Activated T-helper 2 cell treated with anti-CD3 and anti-CD28 coated beads, Interferon-gamma antibody, Interleukin-2, Interleukin-4, amounts not matched to agents 10 μg/mL and 5 μg/mL and 100 μg/mL, durations not matched to agents 14 hours and 24 hours and 36 hours (primary cell): ENCODE results near the gene CAMK2A. TPM values are rescaled to one million over a fixed set of nuclear protein-coding genes. Genes with fewer than 3 reads are reported as not detected.

Experiments
- DNase-seq: peaks from one replicate; pipeline ENCODE4 v3.0.0; 2021; ENCODE audit warnings: low spot score
- H3K27ac Mint-ChIP-seq: one replicate; pipeline ENCODE4 v1.8.0; 2021; ENCODE audit warnings: mixed read lengths
- H3K27me3 Mint-ChIP-seq: one replicate; pipeline ENCODE4 v1.8.0; 2021; ENCODE audit warnings: low read depth, mixed read lengths
- H3K36me3 Mint-ChIP-seq: one replicate; pipeline ENCODE4 v1.8.0; 2021; ENCODE audit warnings: low read depth, mixed read lengths
- H3K4me1 Mint-ChIP-seq: one replicate; pipeline ENCODE4 v1.8.0; 2021; ENCODE audit warnings: low read depth, mixed read lengths
- H3K4me3 Mint-ChIP-seq: one replicate; pipeline ENCODE4 v1.8.0; 2021; ENCODE audit warnings: low read depth, mild to moderate bottlenecking, moderate library complexity, mixed read lengths
- H3K9me3 Mint-ChIP-seq: one replicate; pipeline ENCODE4 v1.8.0; 2021; ENCODE audit warnings: mixed read lengths
- intact Hi-C: fragments of 100-400 bp; cut with micrococcal nuclease; formaldehyde crosslinking; loops from one replicate; pipeline ENCODE4 v1.15.1; 2023
- total RNA-seq: library from RNA; stranded (reverse); gene quantifications from 2 replicates; pipeline ENCODE4 v1.2.3, GENCODE V29; 2022

CAMK2A gene
- total RNA-seq, 1 donor from 2014 or later = not detected

GRCh38 chr5:150181027-150181426 is 108.5 kb downstream of the CAMK2A start:
- H3K36me3 Mint-ChIP-seq = no peaks in the 10 kb centered on the region
- no peaks in the 10 kb centered on the region for H3K4me1 Mint-ChIP-seq
- H3K9me3 Mint-ChIP-seq = no peaks in the 10 kb centered on the region
- no peak overlapping the region for H3K4me3 Mint-ChIP-seq
- no peak overlapping the region for H3K27ac Mint-ChIP-seq
- intact Hi-C loops = no loop called here
- no peak for DNase-seq
- H3K27me3 Mint-ChIP-seq = peaks cover 1% of the 10 kb centered on the region

- peaks cover 1% of the 10 kb centered on the region for H3K27me3 Mint-ChIP-seq
- H3K4me3 Mint-ChIP-seq = no peak overlapping the region
- no peaks in the 10 kb centered on the region for H3K9me3 Mint-ChIP-seq
- no peak for DNase-seq
- no peaks in the 10 kb centered on the region for H3K36me3 Mint-ChIP-seq
- intact Hi-C loops = no loop called here
- no peak overlapping the region for H3K27ac Mint-ChIP-seq
- no peaks in the 10 kb centered on the region for H3K4me1 Mint-ChIP-seq
These were observed 109.1 kb downstream of the CAMK2A start for GRCh38 chr5:150180241-150181026.

GRCh38 chr5:150179019-150179620 is 110.5 kb downstream of the CAMK2A start:
- Mint-ChIP-seq H3K27ac (no peak overlapping the region), H3K36me3 (no peaks in the 10 kb centered on the region), H3K27me3 (no peaks in the 10 kb centered on the region), H3K4me3 (no peak overlapping the region), H3K9me3 (no peaks in the 10 kb centered on the region), H3K4me1 (no peaks in the 10 kb centered on the region)
- no peak for DNase-seq
- intact Hi-C loops = no loop called here

GRCh38 chr5:150178262-150178661 is 111.3 kb downstream of the CAMK2A start:
- no peaks in the 10 kb centered on the region for H3K27me3 Mint-ChIP-seq
- H3K9me3 Mint-ChIP-seq = no peaks in the 10 kb centered on the region
- intact Hi-C loops = no loop called here
- no peak for DNase-seq
- no peaks in the 10 kb centered on the region for H3K4me1 Mint-ChIP-seq
- no peak overlapping the region for H3K27ac Mint-ChIP-seq
- no peaks in the 10 kb centered on the region for H3K36me3 Mint-ChIP-seq
- no peak overlapping the region for H3K4me3 Mint-ChIP-seq

GRCh38 chr5:150177721-150178120 is 111.9 kb downstream of the CAMK2A start:
- Mint-ChIP-seq H3K36me3 (no peaks in the 10 kb centered on the region), H3K9me3 (no peaks in the 10 kb centered on the region), H3K27ac (no peak overlapping the region), H3K27me3 (no peaks in the 10 kb centered on the region), H3K4me1 (no peaks in the 10 kb centered on the region), H3K4me3 (no peak overlapping the region)
- intact Hi-C loops = no loop called here
- DNase-seq = no peak

GRCh38 chr5:150176745-150177477 is 112.7 kb downstream of the CAMK2A start:
- Mint-ChIP-seq H3K4me3 (no peak overlapping the region), H3K4me1 (no peaks in the 10 kb centered on the region), H3K27me3 (peaks cover 5% of the 10 kb centered on the region), H3K27ac (no peak overlapping the region), H3K9me3 (no peaks in the 10 kb centered on the region), H3K36me3 (no peaks in the 10 kb centered on the region)
- DNase-seq = no peak
- intact Hi-C loops = no loop called here

GRCh38 chr5:150175536-150175935 is 114.0 kb downstream of the CAMK2A start:
- Mint-ChIP-seq H3K27me3 (peaks cover 7% of the 10 kb centered on the region), H3K27ac (no peak overlapping the region), H3K4me1 (no peaks in the 10 kb centered on the region), H3K36me3 (no peaks in the 10 kb centered on the region), H3K9me3 (no peaks in the 10 kb centered on the region), H3K4me3 (no peak overlapping the region)
- DNase-seq = no peak
- intact Hi-C loops = no loop called here

GRCh38 chr5:150175076-150175475 is 114.5 kb downstream of the CAMK2A start:
- H3K9me3 Mint-ChIP-seq = no peaks in the 10 kb centered on the region
- H3K4me1 Mint-ChIP-seq = no peaks in the 10 kb centered on the region
- no peaks in the 10 kb centered on the region for H3K36me3 Mint-ChIP-seq
- H3K27me3 Mint-ChIP-seq = peaks cover 10% of the 10 kb centered on the region
- intact Hi-C loops = no loop called here
- DNase-seq = no peak
- H3K27ac Mint-ChIP-seq = no peak overlapping the region
- H3K4me3 Mint-ChIP-seq = no peak overlapping the region

GRCh38 chr5:150174285-150174684 is 115.3 kb downstream of the CAMK2A start:
- no peaks in the 10 kb centered on the region for H3K4me1 Mint-ChIP-seq
- H3K9me3 Mint-ChIP-seq = no peaks in the 10 kb centered on the region
- intact Hi-C loops = no loop called here
- H3K4me3 Mint-ChIP-seq = no peak overlapping the region
- no peaks in the 10 kb centered on the region for H3K36me3 Mint-ChIP-seq
- H3K27ac Mint-ChIP-seq = no peak overlapping the region
- no peak for DNase-seq
- H3K27me3 Mint-ChIP-seq = peaks cover 12% of the 10 kb centered on the region

- no peak overlapping the region for H3K27ac Mint-ChIP-seq
- no peak for DNase-seq
- intact Hi-C loops = no loop called here
- H3K36me3 Mint-ChIP-seq = no peaks in the 10 kb centered on the region
- no peak overlapping the region for H3K4me3 Mint-ChIP-seq
- no peaks in the 10 kb centered on the region for H3K9me3 Mint-ChIP-seq
- peaks cover 19% of the 10 kb centered on the region for H3K27me3 Mint-ChIP-seq
- H3K4me1 Mint-ChIP-seq = no peaks in the 10 kb centered on the region
These were observed 116.4 kb downstream of the CAMK2A start for GRCh38 chr5:150173161-150173560.

- Mint-ChIP-seq H3K27me3 (peaks cover 24% of the 10 kb centered on the region), H3K36me3 (no peaks in the 10 kb centered on the region), H3K27ac (no peak overlapping the region), H3K4me3 (no peak overlapping the region), H3K9me3 (no peaks in the 10 kb centered on the region), H3K4me1 (no peaks in the 10 kb centered on the region)
- intact Hi-C loops = no loop called here
- DNase-seq = no peak
These were observed 117.0 kb downstream of the CAMK2A start for GRCh38 chr5:150172556-150172955.

GRCh38 chr5:150172145-150172544 is 117.4 kb downstream of the CAMK2A start:
- intact Hi-C loops = no loop called here
- Mint-ChIP-seq H3K27me3 (peaks cover 27% of the 10 kb centered on the region), H3K4me3 (no peak overlapping the region), H3K27ac (no peak overlapping the region), H3K9me3 (no peaks in the 10 kb centered on the region), H3K36me3 (no peaks in the 10 kb centered on the region), H3K4me1 (no peaks in the 10 kb centered on the region)
- DNase-seq = no peak
